SKM-1 (cell line): Measurements from ENCODE around the gene CLCN2.

Experiments
- DNase-seq: peaks from one replicate; lab custom pipeline; 2025; ENCODE audit not compliant: unreplicated experiment; lab: John Stamatoyannopoulos, UW

CLCN2 gene

DNA sequence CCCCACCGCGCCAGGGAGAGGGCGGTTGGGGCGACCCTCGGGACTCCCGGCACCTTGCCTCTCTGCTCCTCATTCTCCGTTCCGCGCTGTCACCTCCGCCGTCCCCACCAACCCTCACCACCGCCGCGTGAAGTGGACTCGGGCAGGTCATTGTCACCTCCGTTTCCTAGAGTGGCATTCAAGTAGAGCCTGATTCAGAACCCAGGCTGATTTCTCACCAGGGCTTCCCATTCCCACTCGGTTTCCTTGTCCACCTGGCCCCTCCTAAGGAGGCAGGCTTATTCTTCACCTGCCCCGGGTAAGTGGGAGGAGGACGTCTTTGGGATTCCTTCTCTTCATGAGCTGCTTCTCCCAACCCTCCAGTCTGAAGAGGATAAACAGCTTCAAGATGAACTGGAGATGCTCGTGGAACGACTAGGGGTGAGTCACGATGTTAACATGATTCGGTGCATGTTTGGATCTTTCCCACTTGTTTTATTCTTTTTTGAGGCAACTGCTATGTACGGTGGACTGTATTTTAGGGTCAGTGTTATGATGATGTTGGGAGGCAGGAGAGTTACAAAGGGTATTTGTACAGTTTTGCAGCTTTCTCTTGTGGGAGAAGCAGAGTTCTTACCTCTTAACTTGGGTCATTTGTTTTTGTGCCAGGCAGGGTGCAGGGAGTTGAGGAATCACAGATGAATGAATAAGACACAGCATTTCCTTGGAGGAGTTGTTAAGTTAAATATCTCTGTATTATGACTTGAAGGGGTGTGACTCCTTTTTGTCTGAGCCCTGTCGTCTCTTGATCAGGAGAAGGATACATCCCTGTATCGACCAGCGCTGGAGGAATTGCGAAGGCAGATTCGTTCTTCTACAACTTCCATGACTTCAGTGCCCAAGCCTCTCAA is 61.7 kb downstream of the CLCN2 start:
- no peak for DNase-seq

DNA sequence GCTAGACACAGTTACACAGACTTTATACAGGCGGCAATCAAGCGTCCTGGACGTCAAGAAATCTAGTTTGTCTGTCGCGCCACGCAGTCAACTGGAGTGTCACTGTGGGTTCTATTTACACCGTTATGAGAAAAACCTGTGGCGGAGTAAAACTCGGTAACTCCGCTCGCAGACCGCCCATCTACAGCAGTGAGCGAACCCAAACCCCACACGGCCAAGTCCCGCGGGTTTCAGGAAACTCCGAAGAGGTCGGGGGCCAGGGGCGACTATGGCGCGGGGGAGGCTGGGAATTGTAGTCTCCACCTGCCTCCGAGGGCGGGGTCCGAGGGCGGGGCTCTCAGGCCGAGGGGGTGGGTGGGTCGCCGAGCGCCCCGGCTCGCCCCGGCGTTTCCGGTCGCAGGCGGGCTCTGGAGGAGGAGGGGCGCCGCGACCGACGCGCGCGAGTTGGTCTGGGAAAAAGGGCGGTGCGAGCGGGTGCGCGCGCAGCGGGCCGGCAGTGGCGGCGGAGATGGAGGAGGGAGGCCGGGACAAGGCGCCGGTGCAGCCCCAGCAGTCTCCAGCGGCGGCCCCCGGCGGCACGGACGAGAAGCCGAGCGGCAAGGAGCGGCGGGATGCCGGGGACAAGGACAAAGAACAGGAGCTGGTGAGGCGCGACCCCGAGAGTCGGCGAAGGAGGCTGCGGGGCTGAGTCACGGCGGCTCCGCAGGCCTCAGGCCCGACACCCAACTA is 62.5 kb downstream of the CLCN2 start, which contains the start of gene PSMD2:
TSS of gene PSMD2 (plus strand) at position 483 of the 729 bp plus-strand sequence. CDS start at position 509, 26 bp downstream.
- peak; percentile 93 for DNase-seq

DNA sequence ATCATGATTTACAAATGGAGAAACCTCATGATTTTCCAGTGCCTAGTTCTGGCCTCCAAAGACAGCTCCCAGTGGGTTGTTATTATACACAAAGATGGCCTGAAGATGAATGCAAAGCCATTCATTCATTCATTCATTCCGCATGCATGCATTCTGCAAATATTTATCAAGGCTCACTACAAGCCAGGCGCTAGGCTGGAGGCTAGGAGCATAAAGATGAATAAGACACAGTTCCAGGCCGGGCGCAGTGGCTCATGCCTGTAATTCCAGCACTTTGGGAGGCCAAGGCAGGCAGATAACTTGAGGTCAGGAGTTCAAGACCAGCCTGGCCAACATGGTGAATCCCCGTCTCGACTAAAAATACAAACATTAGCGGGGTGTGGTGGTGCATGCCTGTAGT is 64.8 kb downstream of the CLCN2 start:
- no peak for DNase-seq
